ENCODE results near the gene HNRNPL. TPM values are rescaled to one million over a fixed set of nuclear protein-coding genes. Genes with fewer than 3 reads are reported as not detected.

The HNRNPL gene
- total and polyA plus RNA-seq, 9 of the 15 experiments (the other 6 are each of a cell fraction or from before 2014, with no cell fraction given), result 39.5 to 610 (median 299) TPM

DNA sequence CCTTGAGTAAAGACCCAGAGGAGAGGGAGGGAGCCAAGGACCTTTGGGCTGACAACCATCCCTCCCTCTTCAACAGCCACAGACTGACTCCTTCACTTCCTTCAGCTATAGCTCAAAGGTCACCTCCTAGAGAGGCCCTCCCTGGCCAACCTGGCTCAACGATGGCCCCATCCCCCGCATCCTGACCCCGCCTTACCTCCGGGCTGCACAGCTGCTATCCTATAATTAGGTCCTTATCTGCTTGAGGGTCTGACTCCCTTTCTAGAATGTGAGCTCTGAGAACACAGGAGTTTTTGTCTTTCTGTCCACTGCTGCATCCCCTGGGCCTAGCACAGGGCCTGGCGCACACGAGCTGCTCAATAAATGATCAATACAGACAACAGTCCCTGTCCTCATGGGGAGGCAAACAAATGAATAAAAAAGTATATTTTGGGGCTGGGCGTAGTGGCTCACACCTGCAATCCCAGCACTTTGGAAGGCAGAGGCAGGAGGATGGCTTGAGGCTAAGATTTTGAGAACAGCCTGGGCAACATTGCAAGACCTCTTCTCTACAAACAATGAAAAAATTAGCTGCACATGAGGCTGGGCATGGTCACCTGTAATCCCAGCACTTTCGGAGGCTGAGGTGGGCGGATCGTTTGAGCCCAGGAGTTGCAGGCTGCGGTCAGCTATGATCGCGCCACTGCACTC is 30.4 kb downstream of the HNRNPL start (continued):
- TF ChIP-seq, protein P1, sequence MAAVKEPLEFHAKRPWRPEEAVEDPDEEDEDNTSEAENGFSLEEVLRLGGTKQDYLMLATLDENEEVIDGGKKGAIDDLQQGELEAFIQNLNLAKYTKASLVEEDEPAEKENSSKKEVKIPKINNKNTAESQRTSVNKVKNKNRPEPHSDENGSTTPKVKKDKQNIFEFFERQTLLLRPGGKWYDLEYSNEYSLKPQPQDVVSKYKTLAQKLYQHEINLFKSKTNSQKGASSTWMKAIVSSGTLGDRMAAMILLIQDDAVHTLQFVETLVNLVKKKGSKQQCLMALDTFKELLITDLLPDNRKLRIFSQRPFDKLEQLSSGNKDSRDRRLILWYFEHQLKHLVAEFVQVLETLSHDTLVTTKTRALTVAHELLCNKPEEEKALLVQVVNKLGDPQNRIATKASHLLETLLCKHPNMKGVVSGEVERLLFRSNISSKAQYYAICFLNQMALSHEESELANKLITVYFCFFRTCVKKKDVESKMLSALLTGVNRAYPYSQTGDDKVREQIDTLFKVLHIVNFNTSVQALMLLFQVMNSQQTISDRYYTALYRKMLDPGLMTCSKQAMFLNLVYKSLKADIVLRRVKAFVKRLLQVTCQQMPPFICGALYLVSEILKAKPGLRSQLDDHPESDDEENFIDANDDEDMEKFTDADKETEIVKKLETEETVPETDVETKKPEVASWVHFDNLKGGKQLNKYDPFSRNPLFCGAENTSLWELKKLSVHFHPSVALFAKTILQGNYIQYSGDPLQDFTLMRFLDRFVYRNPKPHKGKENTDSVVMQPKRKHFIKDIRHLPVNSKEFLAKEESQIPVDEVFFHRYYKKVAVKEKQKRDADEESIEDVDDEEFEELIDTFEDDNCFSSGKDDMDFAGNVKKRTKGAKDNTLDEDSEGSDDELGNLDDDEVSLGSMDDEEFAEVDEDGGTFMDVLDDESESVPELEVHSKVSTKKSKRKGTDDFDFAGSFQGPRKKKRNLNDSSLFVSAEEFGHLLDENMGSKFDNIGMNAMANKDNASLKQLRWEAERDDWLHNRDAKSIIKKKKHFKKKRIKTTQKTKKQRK (IDR thresholded peaks at IDR 0.05; ENCODE audit: borderline replicate concordance, low read depth, low read length), result no peak
- TF ChIP-seq HDAC6 (IDR thresholded peaks at IDR 0.05; ENCODE audit: low read depth, low read length) (no peak), ZSCAN29 (IDR thresholded peaks at IDR 0.05) (no peak), HDGF (IDR thresholded peaks at IDR 0.05) (no peak), ZZZ3 (IDR thresholded peaks at IDR 0.05) (no peak), BRCA1 (IDR thresholded peaks at IDR 0.05) (no peak), BRCA1 (CRISPR knock-in tag; IDR thresholded peaks at IDR 0.05) (no peak), HDAC8 (tag; IDR thresholded peaks at IDR 0.05) (no peak), ZNF785 (CRISPR knock-in tag; IDR thresholded peaks at IDR 0.05) (no peak), MTA3 (IDR thresholded peaks at IDR 0.05; ENCODE audit: borderline replicate concordance) (peak; percentile 51; the same call in 1 of the 2 replicates), ZNF586 (CRISPR knock-in tag; conservative IDR thresholded peaks at IDR 0.05) (no peak), ZBED1 (IDR thresholded peaks at IDR 0.05) (no peak), MTA1 (IDR thresholded peaks at IDR 0.05; ENCODE audit: borderline replicate concordance) (0 out of 2 replicates have a peak, but pooled peaks have one; percentile 43), ZKSCAN8 (CRISPR knock-in tag; IDR thresholded peaks at IDR 0.05) (no peak), PHB (CRISPR knock-in tag; IDR thresholded peaks at IDR 0.05) (no peak), FOXM1 (IDR thresholded peaks at IDR 0.05; ENCODE audit: low read depth) (no peak), FOXM1 (CRISPR knock-in tag; IDR thresholded peaks at IDR 0.05; ENCODE audit: low read depth) (no peak)
- TF ChIP-seq, protein P2, sequence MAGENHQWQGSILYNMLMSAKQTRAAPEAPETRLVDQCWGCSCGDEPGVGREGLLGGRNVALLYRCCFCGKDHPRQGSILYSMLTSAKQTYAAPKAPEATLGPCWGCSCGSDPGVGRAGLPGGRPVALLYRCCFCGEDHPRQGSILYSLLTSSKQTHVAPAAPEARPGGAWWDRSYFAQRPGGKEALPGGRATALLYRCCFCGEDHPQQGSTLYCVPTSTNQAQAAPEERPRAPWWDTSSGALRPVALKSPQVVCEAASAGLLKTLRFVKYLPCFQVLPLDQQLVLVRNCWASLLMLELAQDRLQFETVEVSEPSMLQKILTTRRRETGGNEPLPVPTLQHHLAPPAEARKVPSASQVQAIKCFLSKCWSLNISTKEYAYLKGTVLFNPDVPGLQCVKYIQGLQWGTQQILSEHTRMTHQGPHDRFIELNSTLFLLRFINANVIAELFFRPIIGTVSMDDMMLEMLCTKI (IDR thresholded peaks at IDR 0.05; ENCODE audit: partially characterized antibody), result no peak
- TF ChIP-seq, protein P3, sequence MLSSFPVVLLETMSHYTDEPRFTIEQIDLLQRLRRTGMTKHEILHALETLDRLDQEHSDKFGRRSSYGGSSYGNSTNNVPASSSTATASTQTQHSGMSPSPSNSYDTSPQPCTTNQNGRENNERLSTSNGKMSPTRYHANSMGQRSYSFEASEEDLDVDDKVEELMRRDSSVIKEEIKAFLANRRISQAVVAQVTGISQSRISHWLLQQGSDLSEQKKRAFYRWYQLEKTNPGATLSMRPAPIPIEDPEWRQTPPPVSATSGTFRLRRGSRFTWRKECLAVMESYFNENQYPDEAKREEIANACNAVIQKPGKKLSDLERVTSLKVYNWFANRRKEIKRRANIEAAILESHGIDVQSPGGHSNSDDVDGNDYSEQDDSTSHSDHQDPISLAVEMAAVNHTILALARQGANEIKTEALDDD (IDR thresholded peaks at IDR 0.05), result no peak
- TF ChIP-seq, protein P4, sequence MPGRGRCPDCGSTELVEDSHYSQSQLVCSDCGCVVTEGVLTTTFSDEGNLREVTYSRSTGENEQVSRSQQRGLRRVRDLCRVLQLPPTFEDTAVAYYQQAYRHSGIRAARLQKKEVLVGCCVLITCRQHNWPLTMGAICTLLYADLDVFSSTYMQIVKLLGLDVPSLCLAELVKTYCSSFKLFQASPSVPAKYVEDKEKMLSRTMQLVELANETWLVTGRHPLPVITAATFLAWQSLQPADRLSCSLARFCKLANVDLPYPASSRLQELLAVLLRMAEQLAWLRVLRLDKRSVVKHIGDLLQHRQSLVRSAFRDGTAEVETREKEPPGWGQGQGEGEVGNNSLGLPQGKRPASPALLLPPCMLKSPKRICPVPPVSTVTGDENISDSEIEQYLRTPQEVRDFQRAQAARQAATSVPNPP (IDR thresholded peaks at IDR 0.05; ENCODE audit: borderline replicate concordance, insufficient read depth, insufficient read length), result no peak
